BJ (cell line): ENCODE data around the gene FRAS1. TPM values are rescaled to one million over a fixed set of nuclear protein-coding genes. Genes with fewer than 3 reads are reported as not detected.

Source experiments
- CTCF ChIA-PET: fragments of 350-600 bp; formaldehyde crosslinking; extraction: SDS; loops from one replicate; lab custom pipeline; 2021; ENCODE audit warnings: antibody characterized with exemption, inconsistent platforms; lab: Yijun Ruan, JAX
- POLR2A ChIA-PET: fragments of 300-600 bp; sonication (Branson Sonifier 250); formaldehyde crosslinking; extraction: SDS; loops from one replicate; lab custom pipeline; 2021; ENCODE audit warnings: antibody characterized with exemption; lab: Charles Lee
- DNase-seq: peaks from one replicate; pipeline ENCODE4 v3.0.0-alpha.2; 2011; ENCODE audit warnings: low read depth
- H3K27me3 ChIP-seq: 2 replicates; pipeline ENCODE4 v1.6.0; 2011; ENCODE audit warnings: low read length; ENCODE audit not compliant: control insufficient read depth, insufficient read depth
- H3K36me3 ChIP-seq: 2 replicates; pipeline ENCODE4 v1.5.1; 2011; ENCODE audit warnings: low read length; ENCODE audit not compliant: control insufficient read depth, insufficient read depth
- H3K4me3 ChIP-seq: 2 replicates; pipeline ENCODE4 v1.5.1; 2011; ENCODE audit warnings: low read depth, mild to moderate bottlenecking, control low read depth, low read length
- CTCF ChIP-seq: IDR thresholded peaks from 2 replicates; pipeline ENCODE4 v1.5.1; 2011; ENCODE audit warnings: low read depth, mild to moderate bottlenecking, control low read depth, inconsistent platforms, low read length, moderate library complexity; ENCODE audit not compliant: insufficient read depth
- polyA plus RNA-seq: library from polyadenylated mRNA; depleted of rRNA; stranded (reverse); fragments of >200 nt; gene quantifications from 2 replicates; pipeline ENCODE4 v1.2.3, GENCODE V29; 2011

The FRAS1 gene
- polyA plus RNA-seq, 1 experiment: 4.4 TPM

GRCh38 chr4:78361621-78362120 lies 304.5 kb downstream of the FRAS1 start:
- H3K27me3 ChIP-seq: no peaks in the 10 kb centered on the region
- TF ChIP-seq CTCF: no peak
- CTCF ChIA-PET: no interaction called here
- no peaks in the 10 kb centered on the region for H3K36me3 ChIP-seq
- POLR2A ChIA-PET: no interaction called here
- no peak overlapping the region for H3K4me3 ChIP-seq
- DNase-seq: no peak

GRCh38 chr4:78362310-78362709 lies 305.2 kb downstream of the FRAS1 start:
- CTCF ChIA-PET: interaction anchor here (1.5 kb wide), 1 partner anchor 19 kb away, joined by 3 read pairs; no protein-coding TSS in a partner anchor
- POLR2A ChIA-PET: no interaction called here
- DNase-seq: no peak
- no peak overlapping the region for H3K4me3 ChIP-seq
- TF ChIP-seq CTCF: no peak
- H3K36me3 ChIP-seq: no peaks in the 10 kb centered on the region
- H3K27me3 ChIP-seq: no peaks in the 10 kb centered on the region

GRCh38 chr4:78363031-78363570 lies 306.0 kb downstream of the FRAS1 start:
- ChIA-PET CTCF (interaction anchor here (1.5 kb wide), 1 partner anchor 19 kb away, joined by 3 read pairs; no protein-coding TSS in a partner anchor), POLR2A (no interaction called here)
- Histone ChIP-seq H3K27me3 (no peaks in the 10 kb centered on the region), H3K36me3 (no peaks in the 10 kb centered on the region), H3K4me3 (no peak overlapping the region)
- DNase-seq: no peak
- TF ChIP-seq CTCF: no peak

GRCh38 chr4:78369679-78370078 lies 312.6 kb downstream of the FRAS1 start:
- DNase-seq: no peak
- H3K4me3 ChIP-seq: no peak overlapping the region
- no peaks in the 10 kb centered on the region for H3K27me3 ChIP-seq
- no peaks in the 10 kb centered on the region for H3K36me3 ChIP-seq
- CTCF ChIA-PET: interaction anchor here (1.0 kb wide), 1 partner anchor 60 kb away, joined by 3 read pairs; no protein-coding TSS in a partner anchor
- no peak for TF ChIP-seq CTCF
- POLR2A ChIA-PET: no interaction called here

- no peak for DNase-seq
Observed at GRCh38 chr4:78370631-78371372, 313.7 kb downstream of the FRAS1 start.

More at GRCh38 chr4:78370631-78371372, 313.7 kb downstream of the FRAS1 start:
- H3K4me3 ChIP-seq: no peak overlapping the region
- no peak for TF ChIP-seq CTCF
- ChIA-PET CTCF (no interaction called here), POLR2A (no interaction called here)
- no peaks in the 10 kb centered on the region for H3K36me3 ChIP-seq
- no peaks in the 10 kb centered on the region for H3K27me3 ChIP-seq
